GM12873 (cell line): ENCODE data around the gene SCN2B.

Experiments used
- TF ChIP-seq, protein P1 (sequence below): IDR thresholded peaks from 2 replicates; pipeline ENCODE4 v1.5.1; 2012; ENCODE audit warnings: low read depth, mild to moderate bottlenecking, moderate library complexity, low read length, control low read depth; ENCODE audit not compliant: insufficient read depth; ENCODE audit errors: missing control alignments

Gene SCN2B

GRCh38 chr11:118194835-118195627 is 18.6 kb upstream of the SCN2B start:
- TF ChIP-seq, protein P1, sequence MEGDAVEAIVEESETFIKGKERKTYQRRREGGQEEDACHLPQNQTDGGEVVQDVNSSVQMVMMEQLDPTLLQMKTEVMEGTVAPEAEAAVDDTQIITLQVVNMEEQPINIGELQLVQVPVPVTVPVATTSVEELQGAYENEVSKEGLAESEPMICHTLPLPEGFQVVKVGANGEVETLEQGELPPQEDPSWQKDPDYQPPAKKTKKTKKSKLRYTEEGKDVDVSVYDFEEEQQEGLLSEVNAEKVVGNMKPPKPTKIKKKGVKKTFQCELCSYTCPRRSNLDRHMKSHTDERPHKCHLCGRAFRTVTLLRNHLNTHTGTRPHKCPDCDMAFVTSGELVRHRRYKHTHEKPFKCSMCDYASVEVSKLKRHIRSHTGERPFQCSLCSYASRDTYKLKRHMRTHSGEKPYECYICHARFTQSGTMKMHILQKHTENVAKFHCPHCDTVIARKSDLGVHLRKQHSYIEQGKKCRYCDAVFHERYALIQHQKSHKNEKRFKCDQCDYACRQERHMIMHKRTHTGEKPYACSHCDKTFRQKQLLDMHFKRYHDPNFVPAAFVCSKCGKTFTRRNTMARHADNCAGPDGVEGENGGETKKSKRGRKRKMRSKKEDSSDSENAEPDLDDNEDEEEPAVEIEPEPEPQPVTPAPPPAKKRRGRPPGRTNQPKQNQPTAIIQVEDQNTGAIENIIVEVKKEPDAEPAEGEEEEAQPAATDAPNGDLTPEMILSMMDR: no peak

- TF ChIP-seq, protein P1: no peak
Measured at GRCh38 chr11:118193910-118194566, 17.6 kb upstream of the SCN2B start.

- TF ChIP-seq, protein P1: no peak
Measured at GRCh38 chr11:118186346-118187107, 10.1 kb upstream of the SCN2B start.

DNA sequence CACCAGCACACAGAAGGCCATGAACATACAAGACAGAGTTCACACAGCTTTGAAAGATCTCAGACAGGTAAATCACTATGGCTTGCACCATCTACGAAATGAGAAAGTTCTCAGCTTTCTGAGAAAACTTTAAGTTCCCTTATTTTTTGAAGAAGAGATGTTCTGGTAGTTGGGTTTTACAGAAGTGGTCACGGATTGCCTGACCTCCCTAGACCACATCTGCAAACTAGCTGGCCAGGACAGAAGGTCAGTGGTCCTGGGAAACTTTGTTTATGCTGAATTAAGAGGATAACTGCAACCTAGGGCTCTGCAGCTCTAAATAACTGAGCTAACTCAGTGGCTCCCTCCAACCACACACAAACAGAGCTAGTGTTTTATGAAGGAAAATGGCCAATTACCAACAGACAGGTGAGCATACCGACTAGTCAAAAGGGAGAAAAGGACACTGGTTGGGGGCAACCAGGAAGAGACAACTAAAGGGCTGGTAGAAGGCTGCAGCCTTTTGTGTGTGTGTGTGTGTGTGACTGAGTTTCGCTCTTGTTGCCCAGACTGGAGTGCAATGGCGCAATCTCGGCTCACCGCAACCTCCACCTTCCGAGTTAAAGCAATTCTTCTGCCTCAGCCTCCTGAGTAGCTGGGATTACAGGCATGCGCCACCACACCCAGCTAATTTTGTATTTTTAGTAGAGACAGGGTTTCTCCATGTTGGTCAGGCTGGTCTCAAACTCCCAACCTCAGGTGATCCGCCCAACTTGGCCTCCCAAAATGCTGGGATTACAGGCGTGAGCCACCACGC is 8.5 kb upstream of the SCN2B start:
- TF ChIP-seq, protein P1: no peak

GRCh38 chr11:118180300-118180703 is 3.9 kb upstream of the SCN2B start:
- TF ChIP-seq, protein P1: no peak

DNA sequence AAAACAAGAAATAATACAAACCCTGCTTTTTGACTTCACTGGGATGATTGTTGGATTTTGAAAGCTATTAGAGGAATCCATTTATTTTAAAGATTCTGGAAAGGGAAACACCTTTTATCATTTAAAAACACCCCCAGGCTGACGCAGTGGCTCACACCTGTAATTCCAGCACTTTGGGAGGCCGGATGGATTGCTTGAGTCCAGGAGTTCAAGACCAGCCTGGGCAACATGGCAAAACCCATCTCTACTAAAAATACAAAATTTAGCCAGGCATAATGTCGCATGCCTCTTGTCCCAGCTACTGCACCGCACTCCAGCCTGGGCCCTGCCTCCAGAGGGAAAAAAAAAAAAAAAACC is 317 bp upstream of the SCN2B start:
- TF ChIP-seq, protein P1: no peak
